SJCRH30 (cell line): ENCODE results near the gene IL6R. TPM values are rescaled to one million over a fixed set of nuclear protein-coding genes. Genes with fewer than 3 reads are reported as not detected.
"Not testable (repeated sequence)": the region's sequence is repeated elsewhere in the genome, so short reads cannot be mapped to it uniquely, and the experiment has no call there.

Source experiments
- DNase-seq, 2 experiments: peaks; one replicate each; pipeline ENCODE4 v3.0.0-alpha.2; 2015 to 2020
- H3K27ac ChIP-seq: fragments of 250-450 bp; sonication (Bioruptor Pico); 2 replicates; pipeline ENCODE4 v1.5.1; 2020; ENCODE audit warnings: mild to moderate bottlenecking, moderate library complexity
- H3K27me3 ChIP-seq: fragments of 250-450 bp; sonication (Bioruptor Pico); 2 replicates; pipeline ENCODE4 v1.5.1; 2020; ENCODE audit warnings: mild to moderate bottlenecking, moderate library complexity
- H3K36me3 ChIP-seq: fragments of 250-450 bp; sonication (Bioruptor Pico); 2 replicates; pipeline ENCODE4 v1.5.1; 2020; ENCODE audit warnings: mild to moderate bottlenecking, moderate library complexity
- H3K4me1 ChIP-seq: fragments of 250-450 bp; sonication (Bioruptor Pico); 2 replicates; pipeline ENCODE4 v1.5.1; 2020; ENCODE audit warnings: mild to moderate bottlenecking, moderate library complexity
- H3K4me3 ChIP-seq: fragments of 250-450 bp; sonication (Bioruptor Pico); 2 replicates; pipeline ENCODE4 v1.5.1; 2020; ENCODE audit warnings: mild to moderate bottlenecking, moderate library complexity
- H3K9me3 ChIP-seq: fragments of 250-450 bp; sonication (Bioruptor Pico); replicated peaks from 2 replicates; pipeline ENCODE4 v1.5.1; 2020; ENCODE audit warnings: mild to moderate bottlenecking, moderate library complexity
- total RNA-seq: library from RNA; depleted of rRNA; stranded (reverse); fragments of >200 nt; shearing (Covaris generic); gene quantifications from 2 replicates; pipeline ENCODE4 v1.2.3, GENCODE V29; 2014

IL6R gene
- total RNA-seq, 1 experiment from 2014 or later, result 0.53 TPM

DNA sequence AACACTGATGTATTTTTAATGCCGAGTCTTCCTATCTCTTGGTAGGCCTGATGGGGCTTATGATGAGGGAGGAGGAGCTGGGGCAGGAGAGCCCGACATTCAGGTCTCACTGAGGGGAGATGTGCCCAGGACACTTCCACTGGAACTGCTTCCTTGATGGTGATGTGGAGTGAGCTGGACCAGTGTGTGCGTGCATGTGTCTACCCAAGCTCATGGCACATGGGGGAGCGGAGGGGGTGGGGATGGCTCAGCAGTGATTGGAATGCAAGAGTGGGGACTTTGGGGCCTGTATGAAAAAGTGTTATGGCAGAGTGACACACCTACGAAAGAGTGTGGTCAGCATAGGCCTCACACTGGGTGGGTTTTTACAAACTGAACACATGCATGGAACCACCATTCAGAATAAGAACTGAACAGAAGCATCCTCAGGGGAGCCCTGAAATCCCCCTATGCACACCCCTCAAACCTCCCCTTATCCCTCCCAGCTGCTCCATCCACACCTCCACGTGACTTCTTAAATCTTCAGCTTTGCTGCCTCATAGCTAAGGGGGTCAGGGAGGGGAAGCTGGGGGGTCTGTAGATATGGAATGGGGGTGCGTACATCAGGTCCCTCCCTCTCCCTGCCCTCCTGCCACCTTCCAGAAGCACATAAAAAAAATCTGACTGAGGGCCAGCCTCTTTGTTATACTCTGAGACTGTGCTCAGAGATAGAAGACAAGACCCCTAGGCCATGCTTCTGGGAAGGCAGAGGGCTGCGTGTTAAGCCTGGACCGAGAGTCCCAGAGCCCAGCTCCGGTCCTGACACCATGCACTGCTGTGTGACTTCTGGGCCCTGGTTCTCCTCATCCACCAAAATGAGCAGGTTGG lies 11.6 kb downstream of the IL6R start:
- Histone ChIP-seq H3K27ac (no peak overlapping the region), H3K36me3 (no peaks in the 10 kb centered on the region)
- DNase-seq, result no peak

DNA sequence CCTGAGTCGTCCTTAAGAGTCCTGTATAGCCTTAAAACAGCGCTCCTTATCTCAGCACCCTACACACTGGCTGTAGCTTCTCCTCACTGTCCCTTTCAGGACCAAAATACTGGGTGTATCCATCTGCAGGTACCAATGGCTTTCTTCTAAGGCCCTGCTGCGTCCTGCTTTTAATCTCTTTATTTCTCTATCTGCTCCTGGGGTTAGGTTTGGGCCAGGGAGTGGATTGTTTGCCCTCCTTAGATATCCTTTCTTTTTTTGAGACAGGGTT lies 12.1 kb downstream of the IL6R start:
- Histone ChIP-seq H3K4me1 (peaks cover 26% of the 10 kb centered on the region), H3K27me3 (no peaks in the 10 kb centered on the region), H3K36me3 (no peaks in the 10 kb centered on the region), H3K9me3 (no peaks in the 10 kb centered on the region), H3K4me3 (no peak overlapping the region), H3K27ac (no peak overlapping the region)
- DNase-seq, result no peak

More for the DNA sequence above, 11.6 kb downstream of the IL6R start:
- no peaks in the 10 kb centered on the region for H3K27me3 ChIP-seq
- no peak overlapping the region for H3K4me3 ChIP-seq
- peaks cover 26% of the 10 kb centered on the region for H3K4me1 ChIP-seq
- H3K9me3 ChIP-seq, result no peaks in the 10 kb centered on the region

- Histone ChIP-seq H3K4me1 (peaks cover 26% of the 10 kb centered on the region), H3K9me3 (no peaks in the 10 kb centered on the region), H3K27ac (peak overlapping the region; percentile 40), H3K36me3 (no peaks in the 10 kb centered on the region), H3K27me3 (no peaks in the 10 kb centered on the region), H3K4me3 (no peak overlapping the region)
- peak; percentile 45 to 60 for DNase-seq
These were observed 13.1 kb downstream of the IL6R start for GRCh38 chr1:154418062-154418921.

- Histone ChIP-seq H3K27ac (peak overlapping the region; percentile 40), H3K36me3 (no peaks in the 10 kb centered on the region), H3K4me1 (peaks cover 26% of the 10 kb centered on the region), H3K4me3 (no peak overlapping the region), H3K27me3 (no peaks in the 10 kb centered on the region), H3K9me3 (no peaks in the 10 kb centered on the region)
- peak in 1 of 2 experiments; percentile 76 for DNase-seq
These were observed 13.9 kb downstream of the IL6R start for GRCh38 chr1:154418923-154419619.

- Histone ChIP-seq H3K27me3 (no peaks in the 10 kb centered on the region), H3K4me1 (peaks cover 26% of the 10 kb centered on the region), H3K27ac (peak overlapping the region; percentile 40), H3K9me3 (no peaks in the 10 kb centered on the region), H3K4me3 (no peak overlapping the region), H3K36me3 (no peaks in the 10 kb centered on the region)
- peak; percentile 60 to 70 for DNase-seq
These were observed 14.8 kb downstream of the IL6R start for GRCh38 chr1:154419620-154420571.

GRCh38 chr1:154420961-154421924 lies 16.1 kb downstream of the IL6R start:
- no peak for DNase-seq
- Histone ChIP-seq H3K4me3 (no peak overlapping the region), H3K4me1 (peaks cover 26% of the 10 kb centered on the region), H3K27me3 (no peaks in the 10 kb centered on the region), H3K9me3 (no peaks in the 10 kb centered on the region), H3K36me3 (no peaks in the 10 kb centered on the region), H3K27ac (no peak overlapping the region)

GRCh38 chr1:154422049-154422448 lies 16.9 kb downstream of the IL6R start:
- not testable (repeated sequence) for H3K27ac ChIP-seq, H3K36me3 ChIP-seq, H3K4me3 ChIP-seq, DNase-seq, H3K27me3 ChIP-seq, H3K9me3 ChIP-seq
- H3K4me1 ChIP-seq, result peaks cover 26% of the 10 kb centered on the region

- Histone ChIP-seq H3K27me3 (no peaks in the 10 kb centered on the region), H3K36me3 (no peaks in the 10 kb centered on the region), H3K27ac (no peak overlapping the region), H3K9me3 (no peaks in the 10 kb centered on the region), H3K4me1 (peaks cover 31% of the 10 kb centered on the region), H3K4me3 (no peak overlapping the region)
- DNase-seq, result no peak
These were observed 17.4 kb downstream of the IL6R start for GRCh38 chr1:154422521-154422920.

DNA sequence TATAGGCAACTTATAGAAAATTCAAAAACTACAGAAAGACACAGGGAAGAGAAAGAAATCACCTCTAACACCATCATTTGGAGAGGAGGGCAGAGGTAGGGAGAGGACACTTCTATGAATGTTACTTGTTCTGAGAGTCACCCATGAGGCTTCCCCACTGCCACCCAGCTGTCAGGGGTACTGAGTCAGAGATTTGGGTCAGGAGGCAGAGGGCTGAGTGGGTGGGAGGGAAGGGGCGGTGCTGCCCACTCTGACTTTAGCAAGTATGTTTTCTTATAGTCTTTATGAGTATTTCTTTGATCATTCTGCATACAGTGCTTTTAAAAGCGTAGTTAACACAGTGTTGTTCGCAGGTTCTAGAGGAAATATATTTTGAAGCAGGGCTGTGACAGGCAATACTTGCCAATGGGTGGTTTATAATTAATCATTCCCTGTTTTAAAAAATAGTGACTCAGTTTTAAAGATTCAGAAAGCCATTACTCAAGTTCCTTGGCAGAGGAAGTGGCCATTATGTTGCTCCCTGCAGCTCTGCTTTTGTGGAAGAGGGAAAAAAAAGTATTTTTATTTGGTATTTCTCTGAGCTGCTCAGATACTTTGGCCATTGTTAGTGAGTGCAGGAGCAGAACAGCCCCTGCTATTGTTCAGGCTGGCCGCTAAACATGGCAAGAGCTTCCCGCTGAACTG lies 18.3 kb downstream of the IL6R start:
- peaks cover 35% of the 10 kb centered on the region for H3K4me1 ChIP-seq
- H3K4me3 ChIP-seq, result no peak overlapping the region
- H3K9me3 ChIP-seq, result no peaks in the 10 kb centered on the region
- H3K36me3 ChIP-seq, result no peaks in the 10 kb centered on the region
- H3K27me3 ChIP-seq, result no peaks in the 10 kb centered on the region
- H3K27ac ChIP-seq, result no peak overlapping the region
- DNase-seq, result no peak

GRCh38 chr1:154423988-154424326 lies 18.8 kb downstream of the IL6R start:
- Histone ChIP-seq H3K4me1 (peaks cover 29% of the 10 kb centered on the region), H3K9me3 (no peaks in the 10 kb centered on the region), H3K27ac (no peak overlapping the region), H3K4me3 (no peak overlapping the region), H3K36me3 (no peaks in the 10 kb centered on the region), H3K27me3 (no peaks in the 10 kb centered on the region)
- no peak for DNase-seq

DNA sequence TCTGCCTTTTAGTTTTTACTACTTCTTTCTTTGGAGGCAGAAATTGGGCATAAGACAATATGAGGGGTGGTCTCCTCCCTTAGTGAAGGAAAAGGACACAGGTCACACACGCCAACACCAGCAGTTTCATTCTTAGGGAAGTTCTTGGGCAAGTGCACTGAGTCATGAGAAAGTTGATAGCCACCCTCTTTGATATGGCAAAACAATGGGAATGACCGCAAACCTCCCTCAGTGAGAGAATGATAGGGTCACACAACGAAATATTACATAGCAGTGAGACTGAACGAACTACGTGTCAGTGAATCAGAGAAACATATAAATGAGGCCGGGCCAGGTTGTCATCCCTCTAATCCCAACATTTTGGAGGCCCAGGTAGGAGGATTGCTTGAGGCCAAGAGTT lies 20.0 kb downstream of the IL6R start:
- Histone ChIP-seq H3K4me1 (peaks cover 17% of the 10 kb centered on the region), H3K4me3 (no peak overlapping the region), H3K36me3 (no peaks in the 10 kb centered on the region), H3K27me3 (no peaks in the 10 kb centered on the region), H3K9me3 (no peaks in the 10 kb centered on the region), H3K27ac (no peak overlapping the region)
- no peak for DNase-seq

GRCh38 chr1:154427173-154428139 lies 22.3 kb downstream of the IL6R start:
- DNase-seq, result peak; percentile 50 to 55
- Histone ChIP-seq H3K4me1 (peaks cover 28% of the 10 kb centered on the region), H3K9me3 (no peaks in the 10 kb centered on the region)

More at GRCh38 chr1:154427173-154428139, 22.3 kb downstream of the IL6R start:
- Histone ChIP-seq H3K36me3 (no peaks in the 10 kb centered on the region), H3K4me3 (no peak overlapping the region), H3K27me3 (no peaks in the 10 kb centered on the region), H3K27ac (no peak overlapping the region)
